Measurements from ENCODE around the gene DNER. TPM values are rescaled to one million over a fixed set of nuclear protein-coding genes. Genes with fewer than 3 reads are reported as not detected.

Gene DNER
- total and polyA plus RNA-seq, 4 donors, result 56.5 to 446 (median 269) TPM

- Histone ChIP-seq H3K27me3 (ENCODE audit: control insufficient read depth, insufficient read depth, low read length) (no peaks in the 10 kb centered on the region), H3K4me3 (ENCODE audit: low read depth, low read length) (no peak overlapping the region), H3K27ac (ENCODE audit: low read depth, low read length) (no peak overlapping the region), H3K9me3 (ENCODE audit: control insufficient read depth, insufficient read depth, low read length) (no peaks in the 10 kb centered on the region), H3K36me3 (ENCODE audit: control insufficient read depth, insufficient read depth, low read length) (peaks cover 12% of the 10 kb centered on the region), H3K4me1 (ENCODE audit: control insufficient read depth, insufficient read depth, low read length) (no peaks in the 10 kb centered on the region)
- no peak for DNase-seq (ENCODE audit: low read depth in 4 of 6, low spot score in 6 of 6)
- WGBS (ENCODE audit: insufficient coverage), result no CpG with 5 or more reads among the region's 2 CpGs
Observed at GRCh38 chr2:229470781-229471180, 243.6 kb downstream of the DNER start.

GRCh38 chr2:229467783-229468182 is 246.6 kb downstream of the DNER start:
- Histone ChIP-seq H3K27ac (ENCODE audit: low read depth, low read length) (no peak overlapping the region), H3K36me3 (ENCODE audit: control insufficient read depth, insufficient read depth, low read length) (no peaks in the 10 kb centered on the region), H3K9me3 (ENCODE audit: control insufficient read depth, insufficient read depth, low read length) (no peaks in the 10 kb centered on the region), H3K27me3 (ENCODE audit: control insufficient read depth, insufficient read depth, low read length) (no peaks in the 10 kb centered on the region), H3K4me1 (ENCODE audit: control insufficient read depth, insufficient read depth, low read length) (no peaks in the 10 kb centered on the region), H3K4me3 (ENCODE audit: low read depth, low read length) (no peak overlapping the region)
- DNase-seq (ENCODE audit: low read depth in 4 of 6, low spot score in 6 of 6), result no peak
- 54% methylated on average over 4 of the region's 7 CpGs for WGBS (ENCODE audit: insufficient coverage)

- no peak overlapping the region for H3K4me3 ChIP-seq (ENCODE audit: low read depth, low read length)
- 100% methylated on average over 1 of the region's 2 CpGs for WGBS (ENCODE audit: insufficient coverage)
- no peak overlapping the region for H3K27ac ChIP-seq (ENCODE audit: low read depth, low read length)
- H3K9me3 ChIP-seq (ENCODE audit: control insufficient read depth, insufficient read depth, low read length), result no peaks in the 10 kb centered on the region
- H3K36me3 ChIP-seq (ENCODE audit: control insufficient read depth, insufficient read depth, low read length), result no peaks in the 10 kb centered on the region
- DNase-seq (ENCODE audit: low read depth in 4 of 6, low spot score in 6 of 6), result no peak
- no peaks in the 10 kb centered on the region for H3K27me3 ChIP-seq (ENCODE audit: control insufficient read depth, insufficient read depth, low read length)
- H3K4me1 ChIP-seq (ENCODE audit: control insufficient read depth, insufficient read depth, low read length), result no peaks in the 10 kb centered on the region
Observed at GRCh38 chr2:229463841-229464346, 250.5 kb downstream of the DNER start.

- Histone ChIP-seq H3K27me3 (ENCODE audit: control insufficient read depth, insufficient read depth, low read length) (no peaks in the 10 kb centered on the region), H3K4me1 (ENCODE audit: control insufficient read depth, insufficient read depth, low read length) (no peaks in the 10 kb centered on the region), H3K4me3 (ENCODE audit: low read depth, low read length) (no peak overlapping the region), H3K36me3 (ENCODE audit: control insufficient read depth, insufficient read depth, low read length) (no peaks in the 10 kb centered on the region), H3K9me3 (ENCODE audit: control insufficient read depth, insufficient read depth, low read length) (no peaks in the 10 kb centered on the region), H3K27ac (ENCODE audit: low read depth, low read length) (no peak overlapping the region)
- DNase-seq (ENCODE audit: low read depth in 4 of 6, low spot score in 6 of 6), result no peak
Observed at GRCh38 chr2:229462112-229462511, 252.2 kb downstream of the DNER start.

GRCh38 chr2:229456091-229456490 is 258.3 kb downstream of the DNER start:
- no peak for DNase-seq (ENCODE audit: low read depth in 4 of 6, low spot score in 6 of 6)
- WGBS (ENCODE audit: insufficient coverage), result 99% methylated on average over 6 of the region's 6 CpGs
- no peak overlapping the region for H3K27ac ChIP-seq (ENCODE audit: low read depth, low read length)

GRCh38 chr2:229454934-229455631 is 259.3 kb downstream of the DNER start:
- WGBS (ENCODE audit: insufficient coverage), result 80% methylated on average over 1 of the region's 7 CpGs
- Histone ChIP-seq H3K4me3 (ENCODE audit: low read depth, low read length) (no peak overlapping the region), H3K27me3 (ENCODE audit: control insufficient read depth, insufficient read depth, low read length) (no peaks in the 10 kb centered on the region), H3K9me3 (ENCODE audit: control insufficient read depth, insufficient read depth, low read length) (no peaks in the 10 kb centered on the region), H3K27ac (ENCODE audit: low read depth, low read length) (no peak overlapping the region), H3K4me1 (ENCODE audit: control insufficient read depth, insufficient read depth, low read length) (no peaks in the 10 kb centered on the region), H3K36me3 (ENCODE audit: control insufficient read depth, insufficient read depth, low read length) (no peaks in the 10 kb centered on the region)
- no peak for DNase-seq (ENCODE audit: low read depth in 4 of 6, low spot score in 6 of 6)

More at GRCh38 chr2:229456091-229456490, 258.3 kb downstream of the DNER start:
- Histone ChIP-seq H3K9me3 (ENCODE audit: control insufficient read depth, insufficient read depth, low read length) (no peaks in the 10 kb centered on the region), H3K27me3 (ENCODE audit: control insufficient read depth, insufficient read depth, low read length) (no peaks in the 10 kb centered on the region), H3K4me3 (ENCODE audit: low read depth, low read length) (no peak overlapping the region), H3K4me1 (ENCODE audit: control insufficient read depth, insufficient read depth, low read length) (no peaks in the 10 kb centered on the region), H3K36me3 (ENCODE audit: control insufficient read depth, insufficient read depth, low read length) (no peaks in the 10 kb centered on the region)

GRCh38 chr2:229453230-229453629 is 261.1 kb downstream of the DNER start:
- Histone ChIP-seq H3K4me1 (ENCODE audit: control insufficient read depth, insufficient read depth, low read length) (no peaks in the 10 kb centered on the region), H3K27ac (ENCODE audit: low read depth, low read length) (no peak overlapping the region), H3K36me3 (ENCODE audit: control insufficient read depth, insufficient read depth, low read length) (no peaks in the 10 kb centered on the region), H3K27me3 (ENCODE audit: control insufficient read depth, insufficient read depth, low read length) (no peaks in the 10 kb centered on the region), H3K9me3 (ENCODE audit: control insufficient read depth, insufficient read depth, low read length) (no peaks in the 10 kb centered on the region), H3K4me3 (ENCODE audit: low read depth, low read length) (no peak overlapping the region)
- peak in 1 of 6 donors; percentile 32 for DNase-seq (ENCODE audit: low read depth in 4 of 6, low spot score in 6 of 6)

- H3K4me1 ChIP-seq (ENCODE audit: control insufficient read depth, insufficient read depth, low read length), result peaks cover 4% of the 10 kb centered on the region
- no peak overlapping the region for H3K4me3 ChIP-seq (ENCODE audit: low read depth, low read length)
- peaks cover 3% of the 10 kb centered on the region for H3K36me3 ChIP-seq (ENCODE audit: control insufficient read depth, insufficient read depth, low read length)
- no peak overlapping the region for H3K27ac ChIP-seq (ENCODE audit: low read depth, low read length)
- DNase-seq (ENCODE audit: low read depth in 4 of 6, low spot score in 6 of 6), result no peak
- H3K9me3 ChIP-seq (ENCODE audit: control insufficient read depth, insufficient read depth, low read length), result no peaks in the 10 kb centered on the region
- H3K27me3 ChIP-seq (ENCODE audit: control insufficient read depth, insufficient read depth, low read length), result no peaks in the 10 kb centered on the region
- no CpG with 5 or more reads among the region's 3 CpGs for WGBS (ENCODE audit: insufficient coverage)
Observed at GRCh38 chr2:229451852-229452251, 262.5 kb downstream of the DNER start.

- H3K4me3 ChIP-seq (ENCODE audit: low read depth, low read length), result no peak overlapping the region
- DNase-seq (ENCODE audit: low read depth in 4 of 6, low spot score in 6 of 6), result no peak
- H3K27me3 ChIP-seq (ENCODE audit: control insufficient read depth, insufficient read depth, low read length), result no peaks in the 10 kb centered on the region
- peaks cover 35% of the 10 kb centered on the region for H3K4me1 ChIP-seq (ENCODE audit: control insufficient read depth, insufficient read depth, low read length)
- no peak overlapping the region for H3K27ac ChIP-seq (ENCODE audit: low read depth, low read length)
- 95% methylated on average over 11 of the region's 12 CpGs for WGBS (ENCODE audit: insufficient coverage)
- H3K9me3 ChIP-seq (ENCODE audit: control insufficient read depth, insufficient read depth, low read length), result no peaks in the 10 kb centered on the region
- peaks cover 3% of the 10 kb centered on the region for H3K36me3 ChIP-seq (ENCODE audit: control insufficient read depth, insufficient read depth, low read length)
Observed at GRCh38 chr2:229447227-229447626, 267.1 kb downstream of the DNER start.

GRCh38 chr2:229446350-229446749 is 268.0 kb downstream of the DNER start:
- Histone ChIP-seq H3K4me1 (ENCODE audit: control insufficient read depth, insufficient read depth, low read length) (peaks cover 35% of the 10 kb centered on the region), H3K27ac (ENCODE audit: low read depth, low read length) (peak overlapping the region; percentile 77), H3K36me3 (ENCODE audit: control insufficient read depth, insufficient read depth, low read length) (peaks cover 3% of the 10 kb centered on the region), H3K4me3 (ENCODE audit: low read depth, low read length) (no peak overlapping the region), H3K9me3 (ENCODE audit: control insufficient read depth, insufficient read depth, low read length) (no peaks in the 10 kb centered on the region), H3K27me3 (ENCODE audit: control insufficient read depth, insufficient read depth, low read length) (no peaks in the 10 kb centered on the region)
- peak in 2 of 6 donors; percentile 37 to 44 for DNase-seq (ENCODE audit: low read depth in 4 of 6, low spot score in 6 of 6)
- WGBS (ENCODE audit: insufficient coverage), result 49% methylated on average over 4 of the region's 6 CpGs

Measured in spinal cord (tissue), 10 donors.